Measurements from ENCODE around the gene INS. TPM values are rescaled to one million over a fixed set of nuclear protein-coding genes. Genes with fewer than 3 reads are reported as not detected.

Gene INS
- total RNA-seq, 1 experiment from 2014 or later, result not detected

DNA sequence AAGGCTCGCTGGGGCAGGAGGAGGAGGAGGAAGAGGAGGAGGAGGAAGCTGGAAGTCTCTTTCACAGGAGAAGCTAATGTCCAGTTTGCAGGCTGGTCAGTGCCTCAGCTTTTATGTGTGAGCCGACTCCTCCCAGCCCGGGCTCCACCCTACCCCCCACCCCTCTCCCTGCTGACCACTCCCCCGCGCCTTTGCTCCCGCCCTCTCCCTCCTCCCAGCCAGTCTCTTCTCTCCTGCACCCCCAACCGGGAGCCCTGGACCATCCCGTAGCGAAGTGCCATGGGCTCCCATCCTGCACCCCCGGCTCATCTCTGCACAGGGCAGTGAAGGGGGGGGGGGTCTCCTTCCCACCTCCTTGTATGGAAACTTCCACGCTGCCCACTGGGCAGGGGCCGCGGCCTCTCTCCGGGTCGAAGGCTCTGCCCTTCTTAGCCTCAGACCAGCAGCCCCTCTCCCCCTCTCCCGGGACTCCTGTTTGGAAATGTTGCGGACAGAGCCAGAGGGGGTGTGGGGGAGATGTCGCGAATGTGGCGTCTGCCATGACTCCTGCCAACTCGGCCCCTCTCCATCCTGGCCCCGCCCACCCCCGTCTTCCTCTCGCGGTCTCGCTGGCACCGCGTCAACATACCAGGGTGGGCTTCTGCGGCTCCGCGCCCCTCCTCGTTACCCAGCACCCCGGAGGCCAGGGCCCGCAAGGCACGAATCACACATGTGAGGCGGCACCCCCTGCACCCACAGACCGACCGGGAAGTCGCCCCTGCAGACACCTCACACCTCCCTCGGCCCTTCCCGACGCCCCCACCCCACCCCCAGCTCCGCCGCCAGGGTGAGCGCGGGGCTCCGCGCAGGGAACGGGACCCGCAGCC is 23.6 kb downstream of the INS start:
- Histone ChIP-seq H4K91ac (ENCODE audit: insufficient read length, low read depth, low read length) (no peak overlapping the region), H4K5ac (ENCODE audit: insufficient read length, low read depth, low read length) (no peak overlapping the region), H2BK5ac (ENCODE audit: insufficient read length, low read length) (no peak overlapping the region), H3K14ac (ENCODE audit: insufficient read depth, low read length) (no peak overlapping the region), H2AFZ (ENCODE audit: low read length) (no peak overlapping the region), H4K8ac (replicated peaks; ENCODE audit: insufficient read length, low read depth, low read length) (no peak overlapping the region), H3K79me1 (ENCODE audit: insufficient read depth, low read depth, low read length, poor library complexity, severe bottlenecking) (no peaks in the 10 kb centered on the region), H3K9me3 (ENCODE audit: control insufficient read depth, low read depth, low read length) (no peaks in the 10 kb centered on the region), H3T11ph (ENCODE audit: low read length) (no peak overlapping the region), H3K4me2 (ENCODE audit: insufficient read depth, insufficient read length, low read length) (peak overlapping the region; percentile 62), H3K23ac (ENCODE audit: insufficient read length, low read depth, low read length) (no peak overlapping the region), H3K56ac (ENCODE audit: insufficient read length, low read depth, low read length) (no peak overlapping the region), H3K79me2 (ENCODE audit: insufficient read depth, low read length) (no peaks in the 10 kb centered on the region), H3K9ac (ENCODE audit: extremely low read depth, insufficient read length, low read length) (no peak overlapping the region), H2BK15ac (ENCODE audit: low read depth, low read length) (no peak overlapping the region), H2AK5ac (ENCODE audit: insufficient read length, low read length) (no peak overlapping the region), H3K18ac (ENCODE audit: insufficient read length, low read depth, low read length) (no peak overlapping the region), H2BK12ac (ENCODE audit: insufficient read length, low read depth, low read length) (no peak overlapping the region), H3K4ac (ENCODE audit: low read depth, low read length) (no peak overlapping the region), H2BK20ac (ENCODE audit: low read depth, low read length, poor library complexity, severe bottlenecking) (no peak overlapping the region), H3K23me2 (ENCODE audit: insufficient read length, low read depth, low read length, poor library complexity, severe bottlenecking) (peaks cover 14% of the 10 kb centered on the region), H2BK120ac (ENCODE audit: low read depth, low read length, poor library complexity, severe bottlenecking) (no peak overlapping the region), H3K27me3 (ENCODE audit: insufficient read depth, low read length) (peaks cover 42% of the 10 kb centered on the region), H3K4me1 (ENCODE audit: insufficient read depth, low read length) (no peaks in the 10 kb centered on the region), H3K27ac (ENCODE audit: insufficient read length, low read depth, low read length) (no peak overlapping the region), H4K20me1 (ENCODE audit: control insufficient read depth, insufficient read depth, insufficient read length) (no peaks in the 10 kb centered on the region)
- peak overlapping the region; percentile 46 to 77 for H3K4me3 Mint-ChIP-seq
- peaks cover 90% of the 10 kb centered on the region for H3K27me3 Mint-ChIP-seq (ENCODE audit: low read depth)
- TF ChIP-seq, protein P1, sequence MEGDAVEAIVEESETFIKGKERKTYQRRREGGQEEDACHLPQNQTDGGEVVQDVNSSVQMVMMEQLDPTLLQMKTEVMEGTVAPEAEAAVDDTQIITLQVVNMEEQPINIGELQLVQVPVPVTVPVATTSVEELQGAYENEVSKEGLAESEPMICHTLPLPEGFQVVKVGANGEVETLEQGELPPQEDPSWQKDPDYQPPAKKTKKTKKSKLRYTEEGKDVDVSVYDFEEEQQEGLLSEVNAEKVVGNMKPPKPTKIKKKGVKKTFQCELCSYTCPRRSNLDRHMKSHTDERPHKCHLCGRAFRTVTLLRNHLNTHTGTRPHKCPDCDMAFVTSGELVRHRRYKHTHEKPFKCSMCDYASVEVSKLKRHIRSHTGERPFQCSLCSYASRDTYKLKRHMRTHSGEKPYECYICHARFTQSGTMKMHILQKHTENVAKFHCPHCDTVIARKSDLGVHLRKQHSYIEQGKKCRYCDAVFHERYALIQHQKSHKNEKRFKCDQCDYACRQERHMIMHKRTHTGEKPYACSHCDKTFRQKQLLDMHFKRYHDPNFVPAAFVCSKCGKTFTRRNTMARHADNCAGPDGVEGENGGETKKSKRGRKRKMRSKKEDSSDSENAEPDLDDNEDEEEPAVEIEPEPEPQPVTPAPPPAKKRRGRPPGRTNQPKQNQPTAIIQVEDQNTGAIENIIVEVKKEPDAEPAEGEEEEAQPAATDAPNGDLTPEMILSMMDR (conservative IDR thresholded peaks at IDR 0.05), result no peak
- H3K4me1 Mint-ChIP-seq, result peaks cover 9 to 32% of the 10 kb centered on the region in 2 experiments
- H3K27ac Mint-ChIP-seq, result no peak overlapping the region
- no peaks in the 10 kb centered on the region for H3K36me3 Mint-ChIP-seq (ENCODE audit: insufficient read depth in 1 of 3, low read depth in 3 of 3)
- DNase-seq, result peak; percentile 86
- WGBS (ENCODE audit: extremely low coverage, insufficient read length, low lambda C conversion rate), result no CpG with 5 or more reads among the region's 50 CpGs
- peaks cover 2 to 9% of the 10 kb centered on the region in 2 experiments; a peak in 2 of 5 replicates for H3K9me3 Mint-ChIP-seq

All from H9 (cell line).